Stimulated activated naive CD8-positive, alpha-beta T cell treated with anti-CD3 and anti-CD28 coated beads, Interleukin-15, Interleukin-2, amounts not matched to agents 100 U/mL and 50 U/mL, for 24 hours (primary cell): ENCODE results near the gene SMIM9.

Source experiments
- ATAC-seq: fragments of 150-1000 bp; cut with Tn5 transposase; one replicate; pipeline ENCODE4 v1.10.0; 2021
- DNase-seq: peaks from one replicate; pipeline ENCODE4 v3.0.0; 2021

SMIM9 gene

GRCh38 chrX:154815274-154815818, 19.1 kb downstream of the SMIM9 start:
- no peak for ATAC-seq

GRCh38 chrX:154813801-154814200, 20.7 kb downstream of the SMIM9 start:
- ATAC-seq, result no peak
- no peak for DNase-seq

More at GRCh38 chrX:154815274-154815818, 19.1 kb downstream of the SMIM9 start:
- DNase-seq, result no peak

- ATAC-seq (no peak), DNase-seq (no peak)
These were observed 21.9 kb downstream of the SMIM9 start for GRCh38 chrX:154812341-154813101.

- ATAC-seq (peak; percentile 53), DNase-seq (no peak)
These were observed 24.4 kb downstream of the SMIM9 start for GRCh38 chrX:154809939-154810665.

GRCh38 chrX:154806837-154807501, 27.5 kb downstream of the SMIM9 start:
- DNase-seq (no peak), ATAC-seq (no peak)

- DNase-seq (no peak), ATAC-seq (no peak)
These were observed 28.8 kb downstream of the SMIM9 start for GRCh38 chrX:154805696-154806091.

GRCh38 chrX:154804957-154805695, 29.3 kb downstream of the SMIM9 start, which contains the start of gene MPP1:
Gene MPP1, minus strand, starts transcription at chrX:154805485. Its CDS starts 112 bp downstream, at chrX:154805373.
- DNase-seq (peak; percentile 77), ATAC-seq (peak; percentile 84)

- no peak for ATAC-seq
These were observed 30.1 kb downstream of the SMIM9 start for GRCh38 chrX:154804261-154804956.

GRCh38 chrX:154802947-154803346, 31.5 kb downstream of the SMIM9 start:
- DNase-seq (no peak), ATAC-seq (no peak)

More at GRCh38 chrX:154804261-154804956, 30.1 kb downstream of the SMIM9 start:
- no peak for DNase-seq

- DNase-seq (no peak), ATAC-seq (no peak)
These were observed 33.8 kb downstream of the SMIM9 start for GRCh38 chrX:154800478-154801210.

- peak; percentile 12 for ATAC-seq
These were observed 34.7 kb downstream of the SMIM9 start for GRCh38 chrX:154799556-154800348.

GRCh38 chrX:154797006-154797405, 37.5 kb downstream of the SMIM9 start:
- DNase-seq, result no peak
- ATAC-seq, result no peak

More at GRCh38 chrX:154799556-154800348, 34.7 kb downstream of the SMIM9 start:
- DNase-seq, result no peak

GRCh38 chrX:154795016-154795415, 39.4 kb downstream of the SMIM9 start:
- no peak for ATAC-seq
- DNase-seq, result no peak

- no peak for DNase-seq
- no peak for ATAC-seq
These were observed 41.2 kb downstream of the SMIM9 start for GRCh38 chrX:154793084-154793795.

GRCh38 chrX:154791939-154792338, 42.5 kb downstream of the SMIM9 start:
- peak; percentile 48 for DNase-seq

GRCh38 chrX:154791467-154791866, 43.0 kb downstream of the SMIM9 start:
- ATAC-seq (no peak), DNase-seq (no peak)

More at GRCh38 chrX:154791939-154792338, 42.5 kb downstream of the SMIM9 start:
- ATAC-seq, result peak; percentile 76

GRCh38 chrX:154785716-154786115, 48.7 kb downstream of the SMIM9 start:
- ATAC-seq (no peak), DNase-seq (no peak)

- ATAC-seq, result no peak
- DNase-seq, result no peak
These were observed 50.1 kb downstream of the SMIM9 start for GRCh38 chrX:154784149-154784995.
